ENCODE measurements around the gene MAP4K1.
"Not testable (repeated sequence)": the region's sequence is repeated elsewhere in the genome, so short reads cannot be mapped to it uniquely, and the experiment has no call there.

MAP4K1 gene

DNA sequence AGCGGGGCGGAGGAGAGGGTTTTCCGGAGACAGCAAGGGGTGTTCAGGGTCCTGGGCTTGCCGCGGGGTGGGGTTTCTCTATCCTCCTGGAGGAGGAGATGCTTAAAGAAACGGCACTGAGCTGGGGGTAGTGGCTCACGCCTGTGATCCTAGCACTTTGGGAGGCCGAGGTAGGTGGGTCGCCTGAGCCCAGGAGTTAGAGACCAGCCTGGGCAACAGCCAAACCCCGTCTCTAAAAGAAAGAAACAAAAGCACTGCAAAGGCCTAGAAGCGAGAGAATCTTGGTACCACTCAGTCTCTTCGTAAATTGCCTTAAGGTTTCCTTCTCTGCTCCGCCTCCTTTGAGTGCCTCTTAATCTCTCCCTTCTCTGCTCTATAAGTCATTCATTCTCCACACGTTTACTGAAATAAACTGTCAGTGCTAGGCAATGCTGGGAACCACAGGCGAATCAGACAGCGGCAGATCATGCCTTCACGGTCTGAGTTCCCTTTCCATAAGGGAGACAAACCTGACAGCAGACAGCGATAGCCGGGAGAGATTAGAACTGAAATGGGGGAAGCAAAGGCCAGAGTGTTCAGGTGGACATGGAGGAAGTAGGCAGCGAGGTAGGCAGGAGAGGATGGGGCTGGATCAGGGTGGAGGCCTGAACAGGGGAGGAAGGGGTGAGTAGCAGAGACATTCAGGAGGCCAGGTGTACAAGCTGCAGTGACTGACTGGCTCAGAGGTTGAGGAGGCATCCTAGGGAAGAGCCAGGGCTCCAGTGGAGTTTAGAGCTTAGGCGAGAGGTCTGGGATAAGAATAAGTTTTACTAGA lies 1.8 kb upstream of the MAP4K1 start:
- no peak for DNase-seq

DNA sequence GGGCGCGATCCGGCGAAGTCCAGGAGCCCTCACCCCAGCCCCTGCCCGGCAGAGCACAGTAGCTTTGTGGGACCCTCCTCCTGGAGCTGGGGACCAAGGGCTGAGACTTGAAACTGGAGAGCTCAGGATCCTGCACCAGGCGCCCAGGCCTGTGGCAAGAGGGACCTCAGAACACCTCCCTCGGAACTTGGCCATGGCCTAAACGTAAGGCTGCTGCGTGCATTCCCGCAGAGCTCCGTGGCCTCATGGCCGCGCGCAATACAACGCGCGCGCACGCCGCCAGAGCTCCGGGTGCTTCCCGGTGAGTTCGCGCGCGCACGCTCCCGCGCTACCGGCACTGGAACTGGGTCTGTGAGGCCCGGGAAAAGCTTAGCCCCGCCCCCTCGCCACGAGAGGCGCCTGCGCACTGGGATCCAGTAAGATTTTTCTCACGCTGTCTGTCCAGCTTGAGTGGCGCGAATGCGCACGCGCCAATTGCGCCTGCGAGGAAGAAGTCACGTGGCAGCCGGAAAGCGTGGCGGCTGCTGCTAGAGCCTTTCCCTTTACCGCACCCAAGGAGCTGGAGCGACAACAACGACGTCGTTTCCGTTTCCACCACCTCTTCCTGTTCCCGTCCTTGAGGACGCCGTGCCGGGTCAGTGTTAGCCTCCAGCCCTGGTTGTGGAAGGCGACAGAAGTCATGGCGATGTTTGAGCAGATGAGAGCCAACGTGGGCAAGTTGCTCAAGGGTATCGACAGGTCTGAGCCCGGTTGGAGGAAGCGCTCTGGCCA lies 1.0 kb upstream of the MAP4K1 start, which contains the start of gene EIF3K:
Gene EIF3K, plus strand, starts transcription at position 599 of the 771 bp plus-strand sequence. Its CDS starts 81 bp downstream, at position 680.
- peak; percentile 97 to 99 for DNase-seq

DNA sequence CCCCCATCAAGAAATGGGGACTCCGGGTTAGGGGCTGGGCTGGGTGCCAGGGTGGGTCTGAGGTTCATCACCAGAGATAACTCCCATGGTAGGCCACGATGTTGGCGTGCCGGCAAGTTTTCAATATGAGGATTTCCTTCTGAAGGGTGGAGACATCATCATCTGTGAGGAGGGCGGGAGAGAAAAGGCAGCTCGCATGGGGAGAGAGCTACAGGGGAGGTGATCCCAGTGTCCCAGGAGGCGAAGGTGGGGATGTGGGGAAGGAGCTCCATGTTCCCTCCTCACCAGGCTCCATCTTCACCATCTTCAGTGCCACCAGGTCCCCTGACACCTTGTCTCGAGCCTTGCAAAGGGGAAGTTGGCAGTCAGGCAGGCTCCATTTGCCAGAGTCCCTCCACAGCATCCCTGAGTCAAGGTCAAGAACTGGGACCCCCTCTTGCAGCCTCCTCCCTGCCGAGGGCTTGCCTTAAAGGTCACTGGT lies 430 bp downstream of the MAP4K1 start:
- peak in 1 of 2 donors; percentile 23 for DNase-seq

DNA sequence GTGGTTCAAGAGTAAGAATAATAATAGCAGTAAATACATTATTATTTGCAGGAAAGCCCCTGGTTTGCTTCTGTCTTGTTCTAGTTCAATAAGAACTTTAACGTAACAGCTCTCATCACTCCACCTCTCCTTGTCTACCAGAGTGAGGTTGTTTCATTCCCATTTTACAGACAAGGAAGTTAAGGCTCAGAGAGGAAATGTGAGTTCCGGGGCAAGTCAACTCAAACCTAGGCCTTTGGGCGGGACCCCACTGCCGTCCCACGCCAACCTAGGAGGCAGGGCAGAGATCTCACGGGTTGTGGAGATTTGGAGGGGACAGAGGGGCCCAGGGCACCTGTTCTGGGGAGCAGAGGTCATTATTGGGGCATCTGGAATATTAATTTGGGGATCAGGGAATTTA lies 1.5 kb downstream of the MAP4K1 start:
- no peak for DNase-seq

DNA sequence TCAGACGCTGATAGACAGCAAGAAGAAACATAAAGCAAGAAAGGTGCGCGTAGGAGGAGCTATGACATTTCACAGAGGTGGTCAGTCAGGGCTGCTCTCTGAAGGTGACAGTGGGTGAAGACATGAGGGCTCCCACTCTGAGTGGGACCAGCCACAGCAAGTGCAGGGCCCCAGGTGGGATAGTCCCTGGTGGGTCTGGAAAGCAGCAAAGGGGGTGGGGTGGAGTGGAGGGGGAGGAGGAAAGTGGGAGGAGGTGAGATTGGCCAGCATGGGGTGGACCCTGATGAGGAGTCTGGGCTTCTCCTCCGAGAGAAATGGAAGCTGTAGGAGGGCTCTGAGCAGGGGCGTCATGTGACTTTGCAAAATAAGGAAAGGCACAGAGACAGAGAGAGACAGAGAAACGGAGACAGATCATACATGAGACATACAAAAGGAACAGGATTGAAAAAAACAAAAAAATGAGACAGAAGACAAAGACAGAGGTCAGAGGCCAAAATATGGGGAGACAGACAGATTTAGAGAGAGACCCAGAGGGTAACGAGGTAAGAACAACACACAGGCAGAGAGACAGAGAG lies 2.7 kb downstream of the MAP4K1 start:
- no peak for DNase-seq

DNA sequence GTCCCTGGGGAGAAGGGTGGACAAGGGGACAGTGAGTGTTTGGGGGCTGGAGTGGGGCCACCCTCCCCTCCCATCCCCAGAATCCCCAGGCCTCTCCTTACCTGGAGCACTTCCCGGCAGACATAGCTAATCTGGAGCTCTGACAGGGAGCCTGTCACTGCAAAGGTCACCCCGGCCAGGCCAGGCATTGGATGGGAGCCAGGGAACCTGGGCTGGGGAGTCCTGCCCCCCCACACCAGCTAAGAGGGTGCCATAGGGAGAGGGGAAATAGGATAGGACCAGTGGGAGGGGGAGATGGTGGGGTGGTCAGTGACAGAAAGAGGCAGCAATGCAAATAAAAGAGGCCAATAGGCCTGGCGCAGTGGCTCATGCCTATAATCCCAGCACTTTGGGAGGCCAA lies 3.5 kb downstream of the MAP4K1 start:
- DNase-seq: no peak

DNA sequence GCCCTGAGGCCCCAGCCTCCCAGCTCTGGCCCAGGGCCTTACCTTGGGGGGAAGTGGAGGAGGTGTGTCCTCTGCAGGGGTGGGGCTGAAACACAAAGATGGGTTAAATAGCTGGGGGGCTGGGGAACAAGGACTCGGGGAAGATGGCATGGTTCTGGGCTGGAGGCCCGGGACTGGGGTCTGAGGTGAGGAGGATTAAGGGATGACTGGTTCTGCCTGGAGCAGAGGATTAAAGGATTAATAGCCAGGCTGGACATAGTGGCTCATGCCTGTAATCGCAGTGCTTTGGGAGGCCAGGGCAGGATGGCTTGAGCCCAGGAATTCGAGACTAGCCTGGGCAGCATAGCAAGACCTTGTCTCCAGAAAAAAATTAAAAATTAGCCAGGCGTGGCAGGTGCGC lies 11.6 kb downstream of the MAP4K1 start:
- no peak for DNase-seq

DNA sequence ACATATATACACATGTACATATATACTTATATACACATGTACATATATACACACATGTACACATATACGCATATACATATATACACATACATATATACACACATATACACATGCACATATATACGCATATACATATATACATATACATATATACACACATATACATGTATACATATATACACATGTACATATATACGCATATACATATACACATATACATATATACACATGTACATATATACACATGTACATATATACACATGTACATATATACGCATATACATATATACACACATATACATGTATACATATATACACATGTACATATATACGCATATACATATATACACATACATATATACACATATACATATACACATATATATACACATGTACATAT lies 14.9 kb downstream of the MAP4K1 start:
- DNase-seq: not testable (repeated sequence)

DNA sequence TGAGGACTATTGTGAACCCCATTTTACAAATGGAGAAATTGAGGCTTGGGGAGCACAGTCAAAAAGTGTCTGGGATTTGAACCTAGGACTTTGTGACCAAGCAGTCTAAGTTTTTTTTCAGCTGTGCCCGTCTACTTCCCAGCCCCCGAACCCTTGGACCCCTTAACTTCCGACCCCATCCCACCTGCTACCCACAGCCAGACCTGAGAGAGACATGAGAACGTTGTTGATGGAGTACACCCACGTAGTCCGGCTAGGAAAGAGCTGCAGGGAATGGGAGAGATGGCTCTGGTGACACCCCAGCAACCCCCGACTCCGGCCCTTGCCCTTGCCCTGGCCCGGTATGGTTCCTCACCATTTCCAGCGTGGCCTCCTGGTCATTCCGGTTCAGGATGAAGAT lies 18.0 kb downstream of the MAP4K1 start:
- no peak for DNase-seq

DNA sequence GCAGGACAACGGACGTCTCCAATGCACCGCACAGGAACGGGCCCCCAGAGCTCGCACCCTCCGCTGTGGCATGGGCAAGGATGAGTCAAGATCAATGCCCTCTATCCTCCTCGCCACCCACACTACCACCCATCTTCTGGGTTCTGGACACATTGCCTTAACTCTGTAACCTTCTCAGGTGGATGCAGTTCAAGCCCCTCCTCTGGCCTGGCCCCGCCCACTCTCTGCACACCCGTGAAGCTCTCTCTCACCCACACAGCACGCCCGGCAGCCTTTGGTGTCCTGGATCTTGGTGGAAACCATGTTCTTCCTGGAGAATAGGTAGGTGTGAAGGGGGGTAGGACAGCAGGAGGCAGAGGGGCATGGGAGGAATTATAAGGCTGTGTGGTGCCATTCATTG lies 20.7 kb downstream of the MAP4K1 start:
- no peak for DNase-seq

DNA sequence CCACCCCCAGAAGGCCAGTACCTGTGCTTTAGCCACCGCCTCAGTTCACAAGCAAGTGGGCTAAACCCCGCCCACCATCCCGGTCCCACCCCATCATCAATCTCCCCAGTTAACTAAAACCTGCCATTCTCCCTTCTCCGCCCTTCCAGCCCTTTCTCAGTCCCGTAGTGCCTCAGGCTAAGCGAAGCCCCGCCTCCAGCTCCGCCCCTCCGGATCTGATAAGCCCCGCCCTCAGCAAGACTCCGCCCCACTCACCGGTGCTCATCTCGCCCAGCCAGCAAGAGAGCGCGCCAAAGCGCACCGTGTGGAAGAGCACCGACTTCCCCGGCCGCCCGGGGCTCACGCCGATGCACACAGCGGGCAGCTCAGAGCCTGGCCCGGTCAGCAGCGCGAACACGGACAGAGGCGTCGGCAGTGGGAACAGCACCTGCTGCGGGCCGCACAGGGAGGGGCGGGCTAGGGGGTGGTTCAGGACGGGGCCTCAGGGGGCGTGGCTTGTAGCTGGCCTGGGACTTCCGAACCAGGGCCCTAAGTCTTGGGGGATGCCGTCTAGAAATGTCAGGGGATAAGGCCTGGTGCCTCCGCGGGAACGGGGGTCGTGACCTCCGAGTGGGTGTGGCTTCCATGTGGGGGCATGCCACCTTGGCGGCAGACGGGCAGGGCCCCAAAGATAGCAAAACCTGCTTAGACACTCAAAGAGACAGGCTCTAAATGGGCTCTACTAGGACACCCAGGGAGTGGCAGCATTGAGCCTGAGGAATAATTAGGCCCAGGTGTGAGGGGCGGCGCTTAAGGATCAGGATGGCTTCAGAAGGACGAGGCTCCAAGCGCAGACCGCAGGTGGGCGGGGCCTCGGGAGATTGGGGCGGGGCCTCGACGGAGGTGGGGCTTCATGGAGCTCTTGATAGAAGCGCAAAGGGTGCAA lies 21.4 kb downstream of the MAP4K1 start:
- peak in 1 of 2 donors; percentile 11 for DNase-seq

DNA sequence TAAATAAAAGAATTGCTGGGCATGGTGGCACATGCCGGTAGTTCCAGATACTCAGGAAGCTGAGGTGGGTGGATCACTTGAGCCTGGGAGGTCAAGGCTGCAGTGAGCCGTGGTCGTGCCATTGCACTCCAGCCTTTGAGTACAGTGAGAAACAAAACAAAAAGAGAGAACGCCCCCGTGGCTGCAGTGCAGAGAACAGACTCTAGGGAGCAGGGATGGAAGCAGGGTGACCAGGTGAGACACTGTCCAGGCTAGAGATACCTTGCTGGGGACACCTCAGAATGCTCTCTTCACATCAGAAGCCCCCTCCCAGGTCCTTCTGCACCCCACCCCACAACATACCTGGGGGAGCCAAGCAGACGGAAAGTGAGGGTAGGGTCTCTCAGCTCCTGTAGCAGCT lies 24.8 kb downstream of the MAP4K1 start:
- DNase-seq: no peak

DNA sequence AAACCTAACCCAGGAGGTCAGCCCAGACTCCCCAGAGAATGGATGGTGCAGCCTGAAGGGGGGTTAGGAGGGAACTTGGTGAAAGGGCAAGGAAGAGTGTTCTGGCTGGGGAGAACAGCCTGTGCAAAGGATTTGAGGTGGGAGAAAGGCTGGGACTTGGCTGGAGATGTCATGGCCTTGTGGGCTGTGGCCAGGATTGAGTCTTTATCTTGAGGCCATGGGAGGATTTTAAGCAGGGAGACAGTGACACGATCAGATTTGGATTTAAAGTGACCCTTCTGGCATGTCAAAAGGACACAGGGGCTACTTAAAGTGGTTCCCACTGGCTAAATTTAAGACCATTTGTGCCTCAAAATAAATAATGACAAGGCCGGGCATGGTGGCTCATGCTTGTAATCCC lies 29.7 kb downstream of the MAP4K1 start:
- no peak for DNase-seq

DNA sequence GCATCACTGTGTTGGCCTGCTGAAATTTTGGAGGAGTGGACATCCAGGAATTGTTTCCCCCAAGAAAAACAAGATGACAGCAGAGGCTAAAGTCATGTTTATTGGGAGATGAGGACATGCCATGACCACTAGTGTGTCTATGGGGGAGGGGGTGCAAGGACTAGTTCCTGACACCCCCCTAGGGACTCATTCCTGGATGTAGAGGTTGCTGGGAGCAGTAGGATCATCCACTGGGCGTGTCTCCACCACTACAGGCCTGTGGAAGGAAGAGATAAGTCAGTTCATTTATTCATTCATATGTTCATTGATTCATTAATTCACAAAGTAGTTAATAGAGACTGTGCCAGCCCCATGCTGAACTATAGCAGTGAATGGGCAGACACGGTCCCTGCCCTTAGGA lies 30.2 kb downstream of the MAP4K1 start:
- DNase-seq: no peak

DNA sequence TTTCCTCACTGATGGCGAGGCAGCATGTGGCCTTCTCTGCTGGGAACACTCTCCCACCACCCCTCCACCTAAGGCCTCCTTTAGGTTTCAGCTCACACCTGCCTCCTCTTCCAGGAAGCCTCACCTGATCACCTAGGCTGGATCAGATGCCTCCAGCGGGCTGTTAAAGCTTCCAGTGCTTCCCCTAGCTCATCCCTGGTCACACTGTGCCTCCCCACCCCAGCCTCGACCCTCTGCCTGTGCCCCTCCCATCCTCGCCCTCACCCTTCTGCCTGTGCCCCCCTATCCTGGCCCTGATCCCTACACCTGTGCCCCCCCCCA lies 33.8 kb downstream of the MAP4K1 start:
- no peak for DNase-seq

DNA sequence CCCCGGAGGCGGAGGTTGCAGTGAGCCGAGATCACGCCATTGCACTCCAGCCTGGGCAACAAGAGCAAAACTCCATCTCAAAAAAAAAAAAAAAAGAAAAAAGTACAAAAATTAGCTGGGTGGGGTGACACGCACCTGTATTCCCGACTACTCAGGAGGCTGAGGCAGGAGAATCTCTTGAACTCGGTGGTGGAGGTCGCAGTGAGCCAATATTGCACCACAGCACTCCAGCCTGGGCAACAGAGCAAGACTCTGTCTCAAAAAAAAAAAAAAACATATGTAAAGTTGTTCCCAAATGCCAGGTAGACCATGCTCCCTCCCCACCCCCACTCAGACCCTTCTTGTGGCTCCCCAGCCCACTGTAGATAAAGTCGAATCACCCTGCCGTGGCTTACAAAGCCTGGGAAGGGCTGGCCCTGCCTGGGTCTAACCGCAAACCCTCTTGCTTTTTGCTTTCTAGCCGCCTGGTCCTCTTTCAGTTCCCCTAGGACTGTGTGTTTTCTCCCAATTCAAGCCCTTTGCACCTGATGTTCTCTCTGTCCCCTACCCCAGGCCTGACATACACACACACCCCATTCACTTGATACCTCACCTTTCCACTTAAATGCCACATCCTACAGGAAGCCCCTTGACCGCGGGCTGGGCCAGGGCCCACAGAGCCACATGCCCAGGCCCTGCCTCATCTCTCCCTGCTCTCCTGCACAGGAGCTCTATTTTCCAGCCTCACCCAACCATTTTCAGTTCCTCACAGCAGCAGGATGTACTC lies 34.4 kb downstream of the MAP4K1 start:
- peak in 1 of 2 donors; percentile 4 for DNase-seq

DNA sequence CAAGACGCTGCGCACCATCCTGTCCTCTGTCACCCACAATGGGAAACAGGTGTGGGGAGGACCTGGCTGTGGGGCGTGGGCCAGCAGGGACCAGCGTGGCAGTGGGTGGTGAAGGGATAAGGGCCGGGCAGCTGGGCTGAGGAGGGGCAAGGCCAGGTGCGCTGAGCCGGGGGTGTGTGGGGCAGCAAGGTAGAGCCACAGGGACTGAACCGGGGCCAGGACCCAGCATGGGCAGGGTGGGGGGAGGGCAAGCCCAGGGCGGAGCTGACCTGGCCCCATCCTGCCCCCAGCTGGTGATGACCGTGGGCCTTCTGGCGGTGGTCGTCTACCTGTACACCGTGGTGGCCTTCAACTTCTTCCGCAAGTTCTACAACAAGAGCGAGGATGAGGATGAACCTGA lies 37.7 kb downstream of the MAP4K1 start:
- no peak for DNase-seq

DNA sequence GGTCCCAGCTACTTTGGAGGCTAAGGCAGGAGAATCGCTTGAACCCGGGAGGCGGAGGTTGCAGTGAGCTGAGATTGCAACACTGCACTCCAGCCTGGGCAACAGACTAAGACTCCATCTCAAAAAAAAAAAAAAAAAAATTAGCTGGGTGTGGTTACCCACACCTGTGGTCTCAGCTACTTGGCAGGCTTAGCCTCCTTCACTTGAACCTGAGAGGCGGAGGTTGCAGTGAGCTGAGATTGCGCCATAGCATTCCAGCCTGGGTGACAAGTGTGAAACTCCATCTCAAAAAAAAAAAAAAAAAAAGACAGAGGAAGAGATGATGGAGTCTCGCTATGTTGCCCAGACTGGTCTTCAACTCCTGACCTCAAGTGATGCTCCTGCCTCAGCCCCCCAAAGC lies 38.4 kb downstream of the MAP4K1 start:
- DNase-seq: peak in 1 of 2 donors; percentile 26

DNA sequence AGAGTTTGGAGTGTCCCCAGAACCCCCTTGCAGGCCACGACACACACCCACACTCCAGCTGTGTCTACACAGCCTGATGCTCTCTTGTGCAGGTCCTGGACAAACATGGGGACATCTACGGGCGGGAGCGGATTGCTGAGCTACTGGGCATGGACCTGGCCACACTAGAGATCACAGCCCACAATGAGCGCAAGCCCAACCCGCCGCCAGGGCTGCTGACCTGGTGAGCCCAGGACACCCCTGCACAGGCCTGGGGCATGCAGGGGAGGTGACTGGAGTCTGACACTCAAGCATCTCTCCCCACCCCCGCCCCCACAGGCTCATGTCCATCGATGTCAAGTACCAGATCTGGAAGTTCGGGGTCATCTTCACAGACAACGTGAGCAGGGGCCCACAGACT lies 39.9 kb downstream of the MAP4K1 start:
- DNase-seq: no peak

DNA sequence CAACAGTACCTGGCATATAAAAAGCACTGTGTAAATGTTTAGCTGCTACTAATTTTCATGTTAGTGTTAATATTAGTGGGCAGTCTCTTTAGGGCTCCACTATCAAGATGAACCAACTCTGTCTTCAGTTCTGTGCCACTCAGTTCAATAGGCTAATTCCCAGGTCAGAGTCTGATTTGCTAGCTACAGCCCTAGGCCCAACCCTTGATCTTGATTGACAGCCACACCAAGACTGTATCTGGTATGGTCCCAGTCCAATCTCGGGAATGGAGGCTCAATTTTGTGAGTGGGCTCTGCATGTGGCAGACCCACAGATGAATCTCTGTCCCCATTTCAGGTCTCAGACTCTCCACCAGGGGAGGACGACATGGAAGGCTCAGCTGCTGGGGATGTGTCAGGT lies 46.1 kb downstream of the MAP4K1 start:
- no peak for DNase-seq

DNA sequence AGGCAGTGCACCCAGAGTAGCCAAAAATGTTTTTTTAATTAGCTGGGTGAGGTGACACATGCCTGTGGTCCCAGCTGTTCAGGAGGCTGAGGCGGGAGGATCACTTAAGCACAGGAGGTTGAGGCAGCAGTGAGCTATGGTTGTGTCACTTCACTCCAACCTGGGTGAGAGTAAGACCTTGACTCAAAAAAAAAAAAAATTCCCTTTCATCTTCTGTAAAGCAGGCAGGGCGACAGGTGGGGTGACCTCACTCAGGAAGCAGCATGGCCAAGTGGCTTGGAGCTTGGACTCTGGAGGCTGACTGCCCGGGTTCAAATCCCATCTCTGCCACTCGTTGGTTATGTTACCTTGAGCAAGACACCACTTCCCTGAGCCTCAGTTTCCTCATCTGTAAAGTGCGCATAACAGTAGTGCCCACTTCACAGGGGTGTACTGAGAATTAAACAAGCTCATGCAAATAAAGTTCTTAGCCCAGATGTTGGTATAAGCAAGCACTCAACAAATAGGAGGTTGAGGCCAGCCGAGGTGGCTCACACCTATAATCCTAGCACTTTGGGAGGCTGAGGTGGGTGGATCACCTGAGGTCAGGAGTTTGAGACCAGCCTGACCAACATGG lies 48.3 kb downstream of the MAP4K1 start:
- DNase-seq: no peak

All from CD4-positive, alpha-beta T cell treated with Interleukin-1 beta for 1 hour (primary cell).